Measurements from ENCODE around the gene TTC28. TPM values are rescaled to one million over a fixed set of nuclear protein-coding genes. Genes with fewer than 3 reads are reported as not detected.

TTC28 gene
- total and polyA plus RNA-seq, 10 of the 15 experiments (the other 5 are each of a cell fraction or from before 2014, with no cell fraction given) = 0.15 to 8.4 (median 1.4) TPM

GRCh38 chr22:28029956-28030355, 649.7 kb downstream of the TTC28 start:
- Histone ChIP-seq H3K27me3 (replicated peaks in 1 of 2; ENCODE audit: control insufficient read depth in 2 of 2, insufficient read depth in 2 of 2, low read length in 1 of 2) (peaks cover 0 to 2% of the 10 kb centered on the region in 2 experiments; a peak in 2 of 4 replicates), H2AFZ (ENCODE audit: control insufficient read depth, low read depth, low read length) (no peak overlapping the region), H3K9ac (ENCODE audit: control insufficient read depth, insufficient read depth, low read length) (no peak overlapping the region), H3K4me1 (ENCODE audit: control insufficient read depth, insufficient read depth, low read length) (no peaks in the 10 kb centered on the region), H3K79me2 (ENCODE audit: control insufficient read depth, insufficient read depth, low read length) (no peaks in the 10 kb centered on the region), H3K4me2 (ENCODE audit: control insufficient read depth, insufficient read depth) (no peak overlapping the region), H3K36me3 (ENCODE audit: control insufficient read depth in 2 of 2, insufficient read depth in 2 of 2, low read length in 1 of 2) (no peaks in the 10 kb centered on the region), H3K27ac (ENCODE audit: control insufficient read depth, insufficient read depth) (no peak overlapping the region), H3K4me3 (no peak overlapping the region), H4K20me1 (ENCODE audit: control insufficient read depth, insufficient read depth) (no peaks in the 10 kb centered on the region), H3K9me3 (replicated peaks; ENCODE audit: control insufficient read depth, insufficient read depth, low read length) (no peaks in the 10 kb centered on the region)
- no peak for DNase-seq (ENCODE audit: low read depth, low spot score)
- BruUV-seq (replicated peaks) = no TSS peak
- in situ Hi-C loops (cut with MboI) (loop anchor here (10.0 to 25.0 kb wide), 2 partner anchors 795 to 1007 kb away; no protein-coding TSS in a partner anchor), intact Hi-C loops (cut with micrococcal nuclease; ENCODE audit: unreplicated experiment) (no loop called here)
- 51% methylated on average over 9 of the region's 9 CpGs for WGBS (ENCODE audit: insufficient coverage, insufficient replicate concordance, low lambda C conversion rate, missing lambda C conversion rate)
- ChIA-PET CTCF (interaction anchor here (0.6 to 1.9 kb wide), 3 partner anchors 10 to 572 kb away, joined by 3 to 8 read pairs (median 3); no protein-coding TSS in a partner anchor), SMC1A (ENCODE audit: uncharacterized antibody, unreplicated experiment) (interaction anchor here (1.3 kb wide), 1 partner anchor 20 kb away, joined by 4 read pairs; no protein-coding TSS in a partner anchor), RAD21 (ENCODE audit: unreplicated experiment) (no interaction called here), POLR2A (no interaction called here)
- FAIRE-seq = no peak
- TF ChIP-seq DPF2 (IDR thresholded peaks at IDR 0.05) = no peak
- TF ChIP-seq YBX1 (IDR thresholded peaks at IDR 0.05) = no peak
- TF ChIP-seq SMARCA5 (IDR thresholded peaks at IDR 0.05) = no peak
- ATAC-seq = no peak

DNA sequence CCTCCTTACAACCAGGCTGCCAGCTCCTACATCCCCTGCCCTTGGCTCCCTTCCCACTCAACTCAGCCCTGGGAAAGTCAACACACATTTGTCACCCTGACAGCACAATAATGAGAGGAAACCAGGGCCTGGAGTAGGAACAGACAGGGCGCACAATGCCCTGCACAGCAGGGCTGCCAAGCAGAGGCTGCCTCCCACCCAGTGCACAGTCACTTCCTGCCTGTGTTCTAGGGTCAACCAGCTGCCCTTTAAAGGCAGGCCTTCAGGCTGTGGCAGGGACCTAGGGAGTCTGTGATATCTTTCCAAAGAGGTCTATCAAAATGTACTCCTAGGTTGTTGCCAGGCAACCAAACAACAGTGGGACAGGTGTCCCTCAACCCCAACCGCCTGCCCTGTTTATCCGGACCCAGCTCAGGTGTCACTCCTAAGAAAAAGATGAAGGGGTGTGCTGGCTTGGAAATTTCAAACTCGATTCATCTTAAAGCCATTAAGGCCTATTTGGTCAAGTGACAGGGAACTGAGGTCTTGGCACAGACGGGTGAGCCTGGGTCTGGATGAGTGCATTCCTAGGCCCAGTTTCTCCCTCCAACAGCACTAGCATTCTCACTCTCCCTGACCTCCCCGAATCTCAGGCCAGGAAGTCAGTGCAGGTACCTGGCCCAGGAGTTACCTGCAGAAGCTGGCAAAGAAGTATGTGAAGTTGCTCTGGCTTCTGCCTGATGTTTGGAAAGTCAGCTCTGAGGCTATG, 650.3 kb downstream of the TTC28 start:
- Histone ChIP-seq H2AFZ (ENCODE audit: control insufficient read depth, low read depth, low read length) (no peak overlapping the region), H3K9ac (ENCODE audit: control insufficient read depth, insufficient read depth, low read length) (no peak overlapping the region), H3K4me2 (ENCODE audit: control insufficient read depth, insufficient read depth) (no peak overlapping the region), H4K20me1 (ENCODE audit: control insufficient read depth, insufficient read depth) (no peaks in the 10 kb centered on the region), H3K9me3 (replicated peaks; ENCODE audit: control insufficient read depth, insufficient read depth, low read length) (no peaks in the 10 kb centered on the region), H3K4me3 (no peak overlapping the region), H3K27ac (ENCODE audit: control insufficient read depth, insufficient read depth) (no peak overlapping the region), H3K36me3 (ENCODE audit: control insufficient read depth in 2 of 2, insufficient read depth in 2 of 2, low read length in 1 of 2) (no peaks in the 10 kb centered on the region), H3K79me2 (ENCODE audit: control insufficient read depth, insufficient read depth, low read length) (no peaks in the 10 kb centered on the region), H3K27me3 (replicated peaks in 1 of 2; ENCODE audit: control insufficient read depth in 2 of 2, insufficient read depth in 2 of 2, low read length in 1 of 2) (peaks cover 0 to 2% of the 10 kb centered on the region in 2 experiments; a peak in 2 of 4 replicates), H3K4me1 (ENCODE audit: control insufficient read depth, insufficient read depth, low read length) (no peaks in the 10 kb centered on the region)
- SMC1A ChIA-PET (ENCODE audit: uncharacterized antibody, unreplicated experiment) = interaction anchor here (1.3 kb wide), 1 partner anchor 21 kb away, joined by 4 read pairs; no protein-coding TSS in a partner anchor
- POLR2A ChIA-PET = no interaction called here
- RAD21 ChIA-PET (ENCODE audit: unreplicated experiment) = no interaction called here
- 22% methylated on average over 6 of the region's 6 CpGs for WGBS (ENCODE audit: insufficient coverage, insufficient replicate concordance, low lambda C conversion rate, missing lambda C conversion rate)
- DNase-seq (ENCODE audit: low read depth, low spot score) = no peak
- no peak for FAIRE-seq
- CTCF ChIA-PET = interaction anchor here (1.2 to 1.9 kb wide), 2 partner anchors 9 to 142 kb away, joined by 3 to 8 read pairs; no protein-coding TSS in a partner anchor
- no peak for ATAC-seq
- intact Hi-C loops (cut with micrococcal nuclease; ENCODE audit: unreplicated experiment) = no loop called here
- TF ChIP-seq ASH2L (IDR thresholded peaks at IDR 0.05; ENCODE audit: borderline replicate concordance, low read depth) (no peak), ATF7 (IDR thresholded peaks at IDR 0.05; ENCODE audit: low read depth) (no peak), SPI1 (IDR thresholded peaks at IDR 0.05; ENCODE audit: borderline replicate concordance, insufficient read depth, low read depth, low read length) (no peak), EED (IDR thresholded peaks at IDR 0.05; ENCODE audit: low read depth) (no peak), BCL11A (IDR thresholded peaks at IDR 0.05; ENCODE audit: low read depth, low read length) (no peak), SUZ12 (IDR thresholded peaks at IDR 0.05; ENCODE audit: unreplicated experiment) (no peak)
- TF ChIP-seq, protein P1, sequence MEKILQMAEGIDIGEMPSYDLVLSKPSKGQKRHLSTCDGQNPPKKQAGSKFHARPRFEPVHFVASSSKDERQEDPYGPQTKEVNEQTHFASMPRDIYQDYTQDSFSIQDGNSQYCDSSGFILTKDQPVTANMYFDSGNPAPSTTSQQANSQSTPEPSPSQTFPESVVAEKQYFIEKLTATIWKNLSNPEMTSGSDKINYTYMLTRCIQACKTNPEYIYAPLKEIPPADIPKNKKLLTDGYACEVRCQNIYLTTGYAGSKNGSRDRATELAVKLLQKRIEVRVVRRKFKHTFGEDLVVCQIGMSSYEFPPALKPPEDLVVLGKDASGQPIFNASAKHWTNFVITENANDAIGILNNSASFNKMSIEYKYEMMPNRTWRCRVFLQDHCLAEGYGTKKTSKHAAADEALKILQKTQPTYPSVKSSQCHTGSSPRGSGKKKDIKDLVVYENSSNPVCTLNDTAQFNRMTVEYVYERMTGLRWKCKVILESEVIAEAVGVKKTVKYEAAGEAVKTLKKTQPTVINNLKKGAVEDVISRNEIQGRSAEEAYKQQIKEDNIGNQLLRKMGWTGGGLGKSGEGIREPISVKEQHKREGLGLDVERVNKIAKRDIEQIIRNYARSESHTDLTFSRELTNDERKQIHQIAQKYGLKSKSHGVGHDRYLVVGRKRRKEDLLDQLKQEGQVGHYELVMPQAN (conservative IDR thresholded peaks at IDR 0.05) = no peak
- TF ChIP-seq, protein P2, sequence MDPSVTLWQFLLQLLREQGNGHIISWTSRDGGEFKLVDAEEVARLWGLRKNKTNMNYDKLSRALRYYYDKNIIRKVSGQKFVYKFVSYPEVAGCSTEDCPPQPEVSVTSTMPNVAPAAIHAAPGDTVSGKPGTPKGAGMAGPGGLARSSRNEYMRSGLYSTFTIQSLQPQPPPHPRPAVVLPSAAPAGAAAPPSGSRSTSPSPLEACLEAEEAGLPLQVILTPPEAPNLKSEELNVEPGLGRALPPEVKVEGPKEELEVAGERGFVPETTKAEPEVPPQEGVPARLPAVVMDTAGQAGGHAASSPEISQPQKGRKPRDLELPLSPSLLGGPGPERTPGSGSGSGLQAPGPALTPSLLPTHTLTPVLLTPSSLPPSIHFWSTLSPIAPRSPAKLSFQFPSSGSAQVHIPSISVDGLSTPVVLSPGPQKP (IDR thresholded peaks at IDR 0.05; ENCODE audit: low read depth, low read length) = no peak
- TF ChIP-seq, protein P3, sequence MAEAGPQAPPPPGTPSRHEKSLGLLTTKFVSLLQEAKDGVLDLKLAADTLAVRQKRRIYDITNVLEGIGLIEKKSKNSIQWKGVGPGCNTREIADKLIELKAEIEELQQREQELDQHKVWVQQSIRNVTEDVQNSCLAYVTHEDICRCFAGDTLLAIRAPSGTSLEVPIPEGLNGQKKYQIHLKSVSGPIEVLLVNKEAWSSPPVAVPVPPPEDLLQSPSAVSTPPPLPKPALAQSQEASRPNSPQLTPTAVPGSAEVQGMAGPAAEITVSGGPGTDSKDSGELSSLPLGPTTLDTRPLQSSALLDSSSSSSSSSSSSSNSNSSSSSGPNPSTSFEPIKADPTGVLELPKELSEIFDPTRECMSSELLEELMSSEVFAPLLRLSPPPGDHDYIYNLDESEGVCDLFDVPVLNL (IDR thresholded peaks at IDR 0.05; ENCODE audit: low read depth, low read length) = no peak
- in situ Hi-C loops (cut with MboI) = loop anchor here (10.0 to 25.0 kb wide), 2 partner anchors 795 to 1008 kb away; no protein-coding TSS in a partner anchor
- no TSS peak for BruUV-seq (replicated peaks)

All from GM12878 (cell line).